ENCODE measurements around the gene DHX34. TPM values are rescaled to one million over a fixed set of nuclear protein-coding genes. Genes with fewer than 3 reads are reported as not detected.
A peak's percentile ranks its signal among the peaks of the same experiment; 100 is the strongest.

Gene DHX34
- total and polyA plus RNA-seq, 9 of the 15 experiments (the other 6 are each of a cell fraction or from before 2014, with no cell fraction given), result 0.36 to 42.0 (median 15.0) TPM

DNA sequence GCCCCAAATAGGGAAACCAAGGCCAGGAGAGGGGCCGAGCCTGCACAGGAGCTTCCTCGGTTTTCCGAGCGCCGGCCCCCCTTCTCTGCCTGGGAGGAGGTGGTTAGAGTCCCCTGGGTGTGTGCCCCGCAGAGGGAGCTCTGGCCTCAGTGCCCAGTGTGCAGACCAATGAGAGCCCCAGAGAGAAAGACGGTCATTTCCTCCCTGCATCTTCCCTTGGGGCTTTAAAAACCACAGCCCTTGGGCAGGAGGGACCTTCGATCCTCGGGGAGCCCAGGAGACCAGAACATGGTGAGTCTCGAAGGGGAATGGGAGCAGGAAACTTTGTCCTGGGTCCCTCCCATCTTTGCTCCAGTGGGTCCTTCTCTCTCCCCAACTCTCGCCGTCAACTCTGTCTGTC is 39.5 kb upstream of the DHX34 start, which contains the start of gene C5AR1 (continued):
- TF ChIP-seq REST (IDR thresholded peaks at IDR 0.05; ENCODE audit: borderline replicate concordance) (peak; percentile 69; the same call in 1 of the 2 replicates), REST (CRISPR knock-in tag; IDR thresholded peaks at IDR 0.05; ENCODE audit: low read depth) (no peak), DEAF1 (CRISPR knock-in tag; IDR thresholded peaks at IDR 0.05) (no peak), TSC22D4 (tag; IDR thresholded peaks at IDR 0.05) (no peak), FOXO4 (CRISPR knock-in tag; IDR thresholded peaks at IDR 0.05) (no peak), SAFB (IDR thresholded peaks at IDR 0.05; ENCODE audit: borderline replicate concordance, low read depth, low read length) (no peak), ZNF766 (CRISPR knock-in tag; conservative IDR thresholded peaks at IDR 0.05) (no peak), STAT5A (IDR thresholded peaks at IDR 0.05; ENCODE audit: borderline replicate concordance, low read length) (no peak), FOXK1 (CRISPR knock-in tag; IDR thresholded peaks at IDR 0.05; ENCODE audit: borderline replicate concordance) (no peak), ETS1 (conservative IDR thresholded peaks at IDR 0.05; ENCODE audit: control insufficient read depth, low read depth, low read length) (no peak), LCOR (CRISPR knock-in tag; IDR thresholded peaks at IDR 0.05) (no peak), ZNF695 (CRISPR knock-in tag; IDR thresholded peaks at IDR 0.05) (no peak), CC2D1A (IDR thresholded peaks at IDR 0.05) (0 out of 2 replicates have a peak, but pooled peaks have one; percentile 20), GTF2F1 (IDR thresholded peaks at IDR 0.05; ENCODE audit: low read depth, low read length) (no peak), CHD2 (IDR thresholded peaks at IDR 0.05; ENCODE audit: low read depth, low read length) (no peak)
- TF ChIP-seq, protein P1, sequence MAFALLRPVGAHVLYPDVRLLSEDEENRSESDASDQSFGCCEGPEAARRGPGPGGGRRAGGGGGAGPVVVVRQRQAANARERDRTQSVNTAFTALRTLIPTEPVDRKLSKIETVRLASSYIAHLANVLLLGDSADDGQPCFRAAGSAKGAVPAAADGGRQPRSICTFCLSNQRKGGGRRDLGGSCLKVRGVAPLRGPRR (CRISPR knock-in tag; IDR thresholded peaks at IDR 0.05), result no peak
- TF ChIP-seq, protein P2, sequence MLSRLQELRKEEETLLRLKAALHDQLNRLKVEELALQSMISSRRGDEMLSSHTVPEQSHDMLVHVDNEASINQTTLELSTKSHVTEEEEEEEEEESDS (CRISPR knock-in tag; IDR thresholded peaks at IDR 0.05), result no peak
